ENCODE results near the gene RBP3. TPM values are rescaled to one million over a fixed set of nuclear protein-coding genes. Genes with fewer than 3 reads are reported as not detected.

The RBP3 gene
- total and polyA plus RNA-seq, 2 donors = not detected

GRCh38 chr10:47335906-47336305, 12.3 kb upstream of the RBP3 start:
- H3K27ac ChIP-seq (ENCODE audit: low read depth) = no peak overlapping the region
- DNase-seq (ENCODE audit: extremely low spot score) = no peak
- no peak overlapping the region for H3K4me3 ChIP-seq (ENCODE audit: low read depth, low read length)
- H3K4me1 ChIP-seq (ENCODE audit: insufficient read depth) = no peaks in the 10 kb centered on the region
- H3K36me3 ChIP-seq (ENCODE audit: insufficient read depth) = no peaks in the 10 kb centered on the region
- 94% methylated on average over 5 of the region's 5 CpGs for WGBS

DNA sequence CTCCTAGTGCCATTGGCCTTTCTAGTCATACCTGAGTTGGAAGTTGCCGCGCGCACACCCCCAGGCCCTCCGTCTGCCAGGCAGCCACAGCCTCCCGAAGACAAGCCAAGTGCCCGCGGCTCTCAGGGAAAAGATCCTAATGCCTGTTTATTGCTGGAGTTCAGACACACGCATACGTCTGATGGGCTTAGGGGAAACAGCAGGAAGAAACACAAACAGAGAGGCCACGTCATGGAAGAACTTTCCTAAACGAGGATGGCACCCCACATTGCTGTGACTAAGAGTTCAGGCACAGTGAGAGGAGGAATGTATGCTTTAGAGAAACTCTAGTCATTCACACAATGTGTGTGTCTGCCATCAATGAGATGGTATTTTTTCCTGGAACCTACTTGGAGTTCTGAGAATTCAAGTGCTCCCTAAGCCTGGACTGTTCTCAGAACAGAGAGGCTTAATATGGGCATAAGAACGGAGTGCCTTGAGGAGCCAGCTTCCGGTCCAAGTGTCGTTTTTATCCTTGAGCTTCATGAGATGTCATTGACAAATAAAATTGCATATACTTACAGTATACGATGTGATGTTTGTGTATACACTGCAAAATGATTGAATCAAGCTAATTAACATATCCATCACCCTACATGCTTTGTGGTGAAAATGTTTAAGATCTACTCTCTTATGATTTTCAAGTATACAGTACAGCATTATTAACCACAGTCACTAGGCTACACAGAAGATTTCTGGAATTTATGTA, 11.6 kb upstream of the RBP3 start:
- H3K27ac ChIP-seq (ENCODE audit: low read depth) = no peak overlapping the region
- DNase-seq (ENCODE audit: extremely low spot score) = no peak
- no peaks in the 10 kb centered on the region for H3K4me1 ChIP-seq (ENCODE audit: insufficient read depth)
- H3K4me3 ChIP-seq (ENCODE audit: low read depth, low read length) = no peak overlapping the region
- 54% methylated on average over 15 of the region's 15 CpGs for WGBS
- H3K36me3 ChIP-seq (ENCODE audit: insufficient read depth) = no peaks in the 10 kb centered on the region

GRCh38 chr10:47337310-47337709, 10.9 kb upstream of the RBP3 start:
- Histone ChIP-seq H3K27ac (ENCODE audit: low read depth) (no peak overlapping the region), H3K4me3 (ENCODE audit: low read depth, low read length) (no peak overlapping the region), H3K4me1 (ENCODE audit: insufficient read depth) (no peaks in the 10 kb centered on the region), H3K36me3 (ENCODE audit: insufficient read depth) (no peaks in the 10 kb centered on the region)
- 64% methylated on average over 4 of the region's 4 CpGs for WGBS
- DNase-seq (ENCODE audit: extremely low spot score) = no peak

GRCh38 chr10:47339186-47339735, 8.9 kb upstream of the RBP3 start:
- 93% methylated on average over 8 of the region's 8 CpGs for WGBS
- Histone ChIP-seq H3K36me3 (ENCODE audit: insufficient read depth) (no peaks in the 10 kb centered on the region), H3K4me3 (ENCODE audit: low read depth, low read length) (no peak overlapping the region), H3K27ac (ENCODE audit: low read depth) (no peak overlapping the region), H3K4me1 (ENCODE audit: insufficient read depth) (no peaks in the 10 kb centered on the region)
- no peak for DNase-seq (ENCODE audit: extremely low spot score)

DNA sequence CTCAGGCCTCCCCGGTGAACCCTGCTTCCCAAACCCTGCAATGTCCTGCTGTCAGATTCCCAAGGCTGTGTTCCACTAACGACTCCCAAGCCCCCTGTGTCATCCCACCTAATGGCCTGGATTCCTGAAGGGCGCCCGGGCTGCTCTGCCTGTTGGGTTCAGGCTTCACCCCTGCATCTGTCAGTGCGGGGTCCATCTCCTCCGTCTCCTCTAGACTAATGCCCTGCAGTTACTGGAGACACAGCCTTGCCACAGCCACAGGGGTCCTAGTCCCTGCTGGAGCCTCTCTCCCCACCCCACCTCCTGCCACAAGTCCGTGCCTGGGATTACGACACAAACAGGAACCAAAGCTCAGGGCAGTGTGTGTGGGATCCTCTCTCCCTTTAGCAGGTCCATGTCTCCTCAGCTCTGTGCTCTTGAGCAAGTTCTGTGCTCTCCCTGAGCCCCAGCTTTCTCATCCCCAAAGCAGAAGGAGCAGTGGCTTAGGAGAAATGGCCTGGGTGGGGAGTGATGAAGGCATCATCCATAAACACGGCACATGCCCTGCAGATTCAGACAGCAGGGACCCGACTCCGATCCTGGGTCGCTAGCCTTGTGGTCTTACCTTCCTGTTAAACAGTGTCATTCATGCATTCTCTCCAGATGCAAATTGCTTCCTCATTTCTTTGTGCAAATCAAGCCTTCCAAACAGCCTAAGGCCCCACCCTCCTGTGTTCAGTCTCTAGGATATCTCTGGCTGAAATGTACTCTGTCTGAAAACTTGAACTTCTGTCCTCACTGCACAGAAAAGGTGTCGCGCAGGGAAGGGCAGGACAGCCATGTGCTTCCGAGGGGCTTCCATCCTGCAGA, 8.2 kb upstream of the RBP3 start:
- Histone ChIP-seq H3K4me3 (ENCODE audit: low read depth, low read length) (no peak overlapping the region), H3K36me3 (ENCODE audit: insufficient read depth) (no peaks in the 10 kb centered on the region), H3K4me1 (ENCODE audit: insufficient read depth) (no peaks in the 10 kb centered on the region), H3K27ac (ENCODE audit: low read depth) (no peak overlapping the region)
- WGBS = 83% methylated on average over 15 of the region's 15 CpGs
- DNase-seq (ENCODE audit: extremely low spot score) = no peak

DNA sequence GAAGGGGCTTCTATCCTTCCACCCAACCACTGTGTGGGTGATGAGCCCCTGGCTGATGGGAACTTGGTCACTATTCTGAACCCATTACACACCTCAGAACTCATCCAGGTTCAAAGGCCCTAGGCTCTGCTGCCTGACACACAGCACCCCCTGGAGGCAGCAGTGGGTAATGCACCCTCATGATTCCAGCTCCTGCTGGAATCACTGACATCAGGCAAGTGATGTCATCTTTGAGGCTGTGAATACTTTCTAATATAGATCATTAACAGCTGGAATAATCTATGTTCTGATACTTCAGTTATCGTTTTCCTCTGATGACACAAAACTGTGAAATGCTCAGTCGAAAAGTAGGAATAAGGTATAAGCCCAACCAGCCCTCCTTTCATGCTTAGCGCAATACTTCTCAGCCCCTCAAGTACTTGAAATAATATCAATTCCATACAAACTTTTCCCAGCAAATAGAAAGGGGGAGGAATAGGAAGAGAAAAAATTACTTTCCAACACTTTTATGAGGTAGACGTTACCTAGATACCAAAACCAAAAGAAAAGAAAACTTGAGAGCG, 7.5 kb upstream of the RBP3 start:
- DNase-seq (ENCODE audit: extremely low spot score) = no peak
- Histone ChIP-seq H3K27ac (ENCODE audit: low read depth) (no peak overlapping the region), H3K36me3 (ENCODE audit: insufficient read depth) (no peaks in the 10 kb centered on the region), H3K4me1 (ENCODE audit: insufficient read depth) (no peaks in the 10 kb centered on the region), H3K4me3 (ENCODE audit: low read depth, low read length) (no peak overlapping the region)
- WGBS = 74% methylated on average over 5 of the region's 5 CpGs

GRCh38 chr10:47344996-47345870, 2.9 kb upstream of the RBP3 start:
- no peak for DNase-seq (ENCODE audit: extremely low spot score)
- no peaks in the 10 kb centered on the region for H3K36me3 ChIP-seq (ENCODE audit: insufficient read depth)
- 91% methylated on average over 13 of the region's 13 CpGs for WGBS
- no peaks in the 10 kb centered on the region for H3K4me1 ChIP-seq (ENCODE audit: insufficient read depth)
- no peak overlapping the region for H3K27ac ChIP-seq (ENCODE audit: low read depth)
- H3K4me3 ChIP-seq (ENCODE audit: low read depth, low read length) = no peak overlapping the region

DNA sequence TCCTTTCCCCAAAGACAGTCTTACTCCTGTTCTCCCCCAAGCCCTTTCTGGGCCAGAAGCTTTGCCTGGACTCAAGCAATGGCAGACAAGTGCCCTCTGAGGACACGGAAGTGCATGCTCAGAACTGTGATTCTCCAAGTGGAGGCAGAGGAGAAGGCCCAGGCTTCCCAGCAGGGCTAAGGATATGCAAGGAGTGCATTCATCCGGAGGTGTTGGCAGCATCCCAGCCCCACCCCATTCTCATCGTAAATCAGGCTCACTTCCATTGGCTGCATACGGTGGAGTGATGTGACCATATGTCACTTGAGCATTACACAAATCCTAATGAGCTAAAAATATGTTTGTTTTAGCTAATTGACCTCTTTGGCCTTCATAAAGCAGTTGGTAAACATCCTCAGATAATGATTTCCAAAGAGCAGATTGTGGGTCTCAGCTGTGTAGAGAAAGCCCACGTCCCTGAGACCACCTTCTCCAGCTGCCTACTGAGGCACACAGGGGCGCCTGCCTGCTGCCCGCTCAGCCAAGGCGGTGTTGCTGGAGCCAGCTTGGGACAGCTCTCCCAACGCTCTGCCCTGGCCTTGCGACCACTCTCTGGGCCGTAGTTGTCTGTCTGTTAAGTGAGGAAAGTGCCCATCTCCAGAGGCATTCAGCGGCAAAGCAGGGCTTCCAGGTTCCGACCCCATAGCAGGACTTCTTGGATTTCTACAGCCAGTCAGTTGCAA, 1.4 kb upstream of the RBP3 start:
- DNase-seq (ENCODE audit: extremely low spot score) = no peak
- Histone ChIP-seq H3K4me1 (ENCODE audit: insufficient read depth) (no peaks in the 10 kb centered on the region), H3K27ac (ENCODE audit: low read depth) (no peak overlapping the region), H3K4me3 (ENCODE audit: low read depth, low read length) (no peak overlapping the region), H3K36me3 (ENCODE audit: insufficient read depth) (no peaks in the 10 kb centered on the region)
- WGBS = 74% methylated on average over 13 of the region's 13 CpGs

DNA sequence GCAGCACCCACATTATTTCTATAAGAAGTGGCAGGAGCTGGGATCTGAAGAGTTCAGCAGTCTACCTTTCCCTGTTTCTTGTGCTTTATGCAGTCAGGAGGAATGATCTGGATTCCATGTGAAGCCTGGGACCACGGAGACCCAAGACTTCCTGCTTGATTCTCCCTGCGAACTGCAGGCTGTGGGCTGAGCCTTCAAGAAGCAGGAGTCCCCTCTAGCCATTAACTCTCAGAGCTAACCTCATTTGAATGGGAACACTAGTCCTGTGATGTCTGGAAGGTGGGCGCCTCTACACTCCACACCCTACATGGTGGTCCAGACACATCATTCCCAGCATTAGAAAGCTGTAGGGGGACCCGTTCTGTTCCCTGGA, 874 bp upstream of the RBP3 start:
- H3K4me1 ChIP-seq (ENCODE audit: insufficient read depth) = no peaks in the 10 kb centered on the region
- H3K36me3 ChIP-seq (ENCODE audit: insufficient read depth) = no peaks in the 10 kb centered on the region
- WGBS = 75% methylated on average over 4 of the region's 4 CpGs
- no peak overlapping the region for H3K4me3 ChIP-seq (ENCODE audit: low read depth, low read length)
- DNase-seq (ENCODE audit: extremely low spot score) = no peak
- H3K27ac ChIP-seq (ENCODE audit: low read depth) = no peak overlapping the region

DNA sequence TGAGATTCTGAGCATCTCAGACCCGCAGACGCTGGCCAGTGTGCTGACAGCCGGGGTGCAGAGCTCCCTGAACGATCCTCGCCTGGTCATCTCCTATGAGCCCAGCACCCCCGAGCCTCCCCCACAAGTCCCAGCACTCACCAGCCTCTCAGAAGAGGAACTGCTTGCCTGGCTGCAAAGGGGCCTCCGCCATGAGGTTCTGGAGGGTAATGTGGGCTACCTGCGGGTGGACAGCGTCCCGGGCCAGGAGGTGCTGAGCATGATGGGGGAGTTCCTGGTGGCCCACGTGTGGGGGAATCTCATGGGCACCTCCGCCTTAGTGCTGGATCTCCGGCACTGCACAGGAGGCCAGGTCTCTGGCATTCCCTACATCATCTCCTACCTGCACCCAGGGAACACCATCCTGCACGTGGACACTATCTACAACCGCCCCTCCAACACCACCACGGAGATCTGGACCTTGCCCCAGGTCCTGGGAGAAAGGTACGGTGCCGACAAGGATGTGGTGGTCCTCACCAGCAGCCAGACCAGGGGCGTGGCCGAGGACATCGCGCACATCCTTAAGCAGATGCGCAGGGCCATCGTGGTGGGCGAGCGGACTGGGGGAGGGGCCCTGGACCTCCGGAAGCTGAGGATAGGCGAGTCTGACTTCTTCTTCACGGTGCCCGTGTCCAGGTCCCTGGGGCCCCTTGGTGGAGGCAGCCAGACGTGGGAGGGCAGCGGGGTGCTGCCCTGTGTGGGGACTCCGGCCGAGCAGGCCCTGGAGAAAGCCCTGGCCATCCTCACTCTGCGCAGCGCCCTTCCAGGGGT, 703 bp downstream of the RBP3 start:
- H3K36me3 ChIP-seq (ENCODE audit: insufficient read depth) = no peaks in the 10 kb centered on the region
- no peaks in the 10 kb centered on the region for H3K4me1 ChIP-seq (ENCODE audit: insufficient read depth)
- H3K27ac ChIP-seq (ENCODE audit: low read depth) = no peak overlapping the region
- DNase-seq (ENCODE audit: extremely low spot score) = no peak
- no peak overlapping the region for H3K4me3 ChIP-seq (ENCODE audit: low read depth, low read length)
- 94% methylated on average over 36 of the region's 36 CpGs for WGBS

- Histone ChIP-seq H3K36me3 (ENCODE audit: insufficient read depth) (no peaks in the 10 kb centered on the region), H3K4me1 (ENCODE audit: insufficient read depth) (no peaks in the 10 kb centered on the region), H3K4me3 (ENCODE audit: low read depth, low read length) (no peak overlapping the region), H3K27ac (ENCODE audit: low read depth) (no peak overlapping the region)
- 97% methylated on average over 22 of the region's 22 CpGs for WGBS
- no peak for DNase-seq (ENCODE audit: extremely low spot score)
Measured at GRCh38 chr10:47349516-47349915, 1.4 kb downstream of the RBP3 start.

DNA sequence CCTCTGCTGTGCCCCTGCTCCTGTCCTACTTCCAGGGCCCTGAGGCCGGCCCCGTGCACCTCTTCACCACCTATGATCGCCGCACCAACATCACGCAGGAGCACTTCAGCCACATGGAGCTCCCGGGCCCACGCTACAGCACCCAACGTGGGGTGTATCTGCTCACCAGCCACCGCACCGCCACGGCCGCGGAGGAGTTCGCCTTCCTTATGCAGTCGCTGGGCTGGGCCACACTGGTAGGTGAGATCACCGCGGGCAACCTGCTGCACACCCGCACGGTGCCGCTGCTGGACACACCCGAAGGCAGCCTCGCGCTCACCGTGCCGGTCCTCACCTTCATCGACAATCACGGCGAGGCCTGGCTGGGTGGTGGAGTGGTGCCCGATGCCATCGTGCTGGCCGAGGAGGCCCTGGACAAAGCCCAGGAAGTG, 1.8 kb downstream of the RBP3 start:
- 97% methylated on average over 31 of the region's 31 CpGs for WGBS
- no peak for DNase-seq (ENCODE audit: extremely low spot score)
- Histone ChIP-seq H3K4me1 (ENCODE audit: insufficient read depth) (no peaks in the 10 kb centered on the region), H3K36me3 (ENCODE audit: insufficient read depth) (no peaks in the 10 kb centered on the region), H3K4me3 (ENCODE audit: low read depth, low read length) (no peak overlapping the region), H3K27ac (ENCODE audit: low read depth) (no peak overlapping the region)
